HFFc6 (cell line): ENCODE measurements around the gene SFRP5. TPM values are rescaled to one million over a fixed set of nuclear protein-coding genes. Genes with fewer than 3 reads are reported as not detected.

Source experiments
- DNase-seq: peaks from one replicate; pipeline ENCODE4 v3.0.0-alpha.2; 2018
- H3K27ac Mint-ChIP-seq: 2 replicates; pipeline ENCODE4 v1.8.0; 2020; ENCODE audit warnings: mild to moderate bottlenecking, mixed read lengths
- H3K27me3 Mint-ChIP-seq: 2 replicates; pipeline ENCODE4 v1.8.0; 2021; ENCODE audit warnings: mild to moderate bottlenecking, moderate library complexity, mixed read lengths; ENCODE audit not compliant: insufficient read depth
- H3K36me3 Mint-ChIP-seq: 2 replicates; pipeline ENCODE4 v1.8.0; 2021; ENCODE audit warnings: low read depth, mixed read lengths
- H3K4me1 Mint-ChIP-seq: 2 replicates; pipeline ENCODE4 v1.8.0; 2020; ENCODE audit warnings: low read depth, mixed read lengths
- H3K4me3 Mint-ChIP-seq: 2 replicates; pipeline ENCODE4 v1.8.0; 2020; ENCODE audit warnings: mild to moderate bottlenecking, moderate library complexity, mixed read lengths
- H3K9me3 Mint-ChIP-seq: 2 replicates; pipeline ENCODE4 v1.8.0; 2020; ENCODE audit warnings: mild to moderate bottlenecking, mixed read lengths
- CTCF ChIP-seq: fragments of 200-600 bp; sonication (generic); IDR thresholded peaks from 2 replicates; pipeline ENCODE4 v1.5.0; 2021; ENCODE audit warnings: antibody characterized with exemption, mild to moderate bottlenecking
- total RNA-seq, 6 experiments: library from RNA; stranded (reverse); fragmentation: NEBNext Ultra II Directional; extraction: Animal tissue kit (Norgen Biotek cat#: 25700); gene quantifications; 2 replicates in 1 of 6; 3 replicates in 5 of 6; pipeline ENCODE4 v1.2.3, GENCODE V29; 2021

SFRP5 gene
- total RNA-seq, 6 experiments from 2014 or later = not detected

GRCh38 chr10:97740613-97741012 lies 31.2 kb downstream of the SFRP5 start:
- no peak for TF ChIP-seq CTCF
- Mint-ChIP-seq H3K4me1 (peaks cover 24% of the 10 kb centered on the region), H3K27ac (no peak overlapping the region), H3K36me3 (peaks cover 32% of the 10 kb centered on the region), H3K4me3 (no peak overlapping the region), H3K9me3 (no peaks in the 10 kb centered on the region), H3K27me3 (peaks cover 4% of the 10 kb centered on the region)
- no peak for DNase-seq

- H3K9me3 Mint-ChIP-seq = no peaks in the 10 kb centered on the region
- DNase-seq = no peak
- TF ChIP-seq CTCF = no peak
- H3K4me3 Mint-ChIP-seq = peak overlapping the region; percentile 95
- H3K36me3 Mint-ChIP-seq = peaks cover 21% of the 10 kb centered on the region; the same call in 1 of the 2 replicates
- H3K27ac Mint-ChIP-seq = no peak overlapping the region
- H3K4me1 Mint-ChIP-seq = peaks cover 24% of the 10 kb centered on the region
- H3K27me3 Mint-ChIP-seq = peaks cover 4% of the 10 kb centered on the region
These were observed 33.2 kb downstream of the SFRP5 start for GRCh38 chr10:97738616-97739015.

- H3K27me3 Mint-ChIP-seq = peaks cover 4% of the 10 kb centered on the region
- H3K9me3 Mint-ChIP-seq = no peaks in the 10 kb centered on the region
- H3K27ac Mint-ChIP-seq = peak overlapping the region; percentile 96
- H3K4me1 Mint-ChIP-seq = peaks cover 24% of the 10 kb centered on the region
- DNase-seq = peak; percentile 50
- peak overlapping the region; percentile 95 for H3K4me3 Mint-ChIP-seq
- TF ChIP-seq CTCF = no peak
- peaks cover 21% of the 10 kb centered on the region; the same call in 1 of the 2 replicates for H3K36me3 Mint-ChIP-seq
These were observed 34.0 kb downstream of the SFRP5 start for GRCh38 chr10:97737770-97738265.

- Mint-ChIP-seq H3K27me3 (peaks cover 4% of the 10 kb centered on the region), H3K4me3 (peak within 1 kb of the TSS; percentile 95), H3K4me1 (peaks cover 24% of the 10 kb centered on the region), H3K36me3 (peaks cover 19% of the 10 kb centered on the region; the same call in 1 of the 2 replicates), H3K9me3 (no peaks in the 10 kb centered on the region), H3K27ac (peak within 1 kb of the TSS; percentile 96)
- peak; percentile 91 for DNase-seq
- no peak for TF ChIP-seq CTCF
These were observed 34.7 kb downstream of the SFRP5 start, which contains the start of gene ZFYVE27 for GRCh38 chr10:97736902-97737769. Gene ZFYVE27 (plus strand): TSS chr10:97737128. CDS start chr10:97738478, 1,350 bp downstream.

- Mint-ChIP-seq H3K27ac (peak overlapping the region; percentile 96), H3K4me1 (peaks cover 30% of the 10 kb centered on the region), H3K36me3 (peaks cover 18% of the 10 kb centered on the region; the same call in 1 of the 2 replicates), H3K9me3 (no peaks in the 10 kb centered on the region), H3K27me3 (peaks cover 4% of the 10 kb centered on the region), H3K4me3 (peak overlapping the region; percentile 95)
- TF ChIP-seq CTCF = no peak
- no peak for DNase-seq
These were observed 35.3 kb downstream of the SFRP5 start for GRCh38 chr10:97736403-97736901.
